ENCODE data around the gene IL1RAP. TPM values are rescaled to one million over a fixed set of nuclear protein-coding genes. Genes with fewer than 3 reads are reported as not detected.

Gene IL1RAP
- total RNA-seq, 4 donors from 2014 or later, result 4.5 to 13.9 (median 5.2) TPM

GRCh38 chr3:190699776-190700175 is 185.9 kb downstream of the IL1RAP start:
- no peaks in the 10 kb centered on the region for H3K27me3 ChIP-seq
- no peak overlapping the region for H3K4me3 ChIP-seq
- H3K27ac ChIP-seq (replicated peaks in 1 of 4), result no peak overlapping the region
- no peaks in the 10 kb centered on the region for H3K9me3 ChIP-seq
- no peak for DNase-seq (ENCODE audit: extremely low spot score)
- WGBS, result 65% methylated on average over 2 of the region's 2 CpGs
- no peaks in the 10 kb centered on the region for H3K4me1 ChIP-seq
- TF ChIP-seq POLR2A (IDR thresholded peaks at IDR 0.05; ENCODE audit: low read depth) (no peak), EP300 (IDR thresholded peaks at IDR 0.05) (no peak), CTCF (IDR thresholded peaks at IDR 0.05) (no peak), POLR2AphosphoS5 (IDR thresholded peaks at IDR 0.05) (no peak)
- H3K36me3 ChIP-seq, result no peaks in the 10 kb centered on the region
- intact Hi-C loops (cut with DNase I), result no loop called here

DNA sequence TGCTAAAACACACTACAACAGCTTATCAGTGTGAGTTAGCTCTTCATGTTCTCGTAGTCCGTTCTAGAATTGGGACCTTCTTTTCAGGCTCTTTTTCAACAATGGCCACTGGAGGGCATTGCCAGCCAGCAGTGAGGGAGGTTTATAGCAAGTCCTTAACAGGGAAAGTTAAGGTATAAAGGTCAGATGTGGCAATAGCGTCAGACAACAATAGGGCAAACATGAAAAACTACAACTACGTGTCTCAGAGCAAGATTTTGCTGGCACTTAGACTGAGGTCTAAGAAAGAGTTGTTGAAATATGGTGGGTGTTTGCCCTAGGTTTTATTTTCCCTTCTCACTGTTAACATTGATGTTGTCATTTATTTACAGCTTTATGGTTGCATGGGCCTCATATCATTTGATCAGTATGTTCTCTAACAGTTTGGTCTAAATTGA is 187.2 kb downstream of the IL1RAP start:
- 51% methylated on average over 4 of the region's 4 CpGs for WGBS
- Histone ChIP-seq H3K27me3 (no peaks in the 10 kb centered on the region), H3K4me3 (no peak overlapping the region), H3K4me1 (no peaks in the 10 kb centered on the region), H3K9me3 (no peaks in the 10 kb centered on the region), H3K27ac (replicated peaks in 1 of 4) (no peak overlapping the region), H3K36me3 (no peaks in the 10 kb centered on the region)
- DNase-seq (ENCODE audit: extremely low spot score), result no peak
- TF ChIP-seq POLR2AphosphoS5 (IDR thresholded peaks at IDR 0.05) (no peak), EP300 (IDR thresholded peaks at IDR 0.05) (no peak), CTCF (IDR thresholded peaks at IDR 0.05) (peak in 1 of 3 experiments; percentile 7), POLR2A (IDR thresholded peaks at IDR 0.05; ENCODE audit: low read depth) (no peak)
- intact Hi-C loops (cut with DNase I), result no loop called here

DNA sequence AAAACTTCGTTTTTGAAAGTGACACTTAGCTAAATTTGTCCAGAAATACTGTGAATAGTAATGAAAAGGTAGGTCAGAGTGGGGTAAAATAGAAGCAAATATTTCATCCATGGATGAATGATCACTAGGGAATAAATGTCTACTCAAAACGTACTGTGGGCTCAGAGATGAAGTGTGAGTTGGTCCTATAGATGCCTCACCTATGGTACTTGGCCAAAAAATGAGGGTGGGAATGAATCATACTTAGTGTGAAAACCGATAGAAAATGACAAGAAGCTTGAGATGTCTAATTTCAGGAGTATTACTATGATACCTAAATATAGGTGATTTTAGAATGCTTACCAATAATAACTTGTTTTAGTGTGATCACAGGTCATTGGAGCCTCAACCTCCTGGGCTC is 192.7 kb downstream of the IL1RAP start:
- H3K4me1 ChIP-seq, result no peaks in the 10 kb centered on the region
- no peak for DNase-seq (ENCODE audit: extremely low spot score)
- H3K27ac ChIP-seq (replicated peaks in 1 of 4), result no peak overlapping the region
- no peak overlapping the region for H3K4me3 ChIP-seq
- intact Hi-C loops (cut with DNase I), result no loop called here
- H3K27me3 ChIP-seq, result no peaks in the 10 kb centered on the region
- no peaks in the 10 kb centered on the region for H3K36me3 ChIP-seq
- H3K9me3 ChIP-seq, result no peaks in the 10 kb centered on the region
- TF ChIP-seq CTCF (IDR thresholded peaks at IDR 0.05) (no peak), POLR2AphosphoS5 (IDR thresholded peaks at IDR 0.05) (no peak), EP300 (IDR thresholded peaks at IDR 0.05) (no peak), POLR2A (IDR thresholded peaks at IDR 0.05; ENCODE audit: low read depth) (no peak)
- 67% methylated on average over 3 of the region's 3 CpGs for WGBS

Other genes with a start within 250 kb of the IL1RAP start
- gene CLDN1, start 191.6 kb upstream of the IL1RAP start, total RNA-seq, result 1 to 10 TPM in 1 of 4 donors, under 1 TPM in 2, not detected in 1; 0.92 to 1.2 (median 0.99) TPM
- not detected for gene CLDN16, start 125.9 kb upstream of the IL1RAP start, total RNA-seq
- gene TMEM207, start 64.2 kb upstream of the IL1RAP start, total RNA-seq, result not detected

Data from esophagus muscularis mucosa (tissue), 4 donors.